Activated CD4-positive, CD25-positive, alpha-beta regulatory T cell treated with anti-CD3 and anti-CD28 coated beads, Interleukin-2, amount 50 U/mL, for 72 hours (primary cell): ENCODE data around the gene HMCN2.
"Not testable (repeated sequence)": the region's sequence is repeated elsewhere in the genome, so short reads cannot be mapped to it uniquely, and the experiment has no call there.

Experiments used
- DNase-seq: peaks from one replicate; pipeline ENCODE4 v3.0.0; 2021

The HMCN2 gene

DNA sequence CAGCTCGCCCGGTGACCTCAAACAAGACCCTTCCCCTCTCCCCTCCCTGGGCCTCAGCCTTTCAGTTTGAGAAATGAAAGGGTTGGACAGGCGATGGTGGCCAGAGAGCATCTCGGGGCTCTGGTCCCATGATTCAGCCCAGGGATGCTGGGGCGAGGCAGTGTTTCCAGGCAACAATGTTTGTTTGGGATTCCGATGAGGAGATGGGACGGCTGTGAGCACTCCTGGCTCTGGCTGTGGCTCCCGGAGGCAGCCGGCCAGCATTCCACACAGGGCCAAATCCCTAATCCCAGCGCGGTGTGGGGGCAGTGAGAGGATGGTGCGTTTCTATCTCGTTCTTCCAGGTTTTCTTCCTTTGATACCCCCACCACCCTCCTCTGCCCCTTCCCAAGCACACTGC lies 66.0 kb downstream of the HMCN2 start:
- DNase-seq, result no peak

GRCh38 chr9:130332384-130332926 lies 66.9 kb downstream of the HMCN2 start:
- no peak for DNase-seq

DNA sequence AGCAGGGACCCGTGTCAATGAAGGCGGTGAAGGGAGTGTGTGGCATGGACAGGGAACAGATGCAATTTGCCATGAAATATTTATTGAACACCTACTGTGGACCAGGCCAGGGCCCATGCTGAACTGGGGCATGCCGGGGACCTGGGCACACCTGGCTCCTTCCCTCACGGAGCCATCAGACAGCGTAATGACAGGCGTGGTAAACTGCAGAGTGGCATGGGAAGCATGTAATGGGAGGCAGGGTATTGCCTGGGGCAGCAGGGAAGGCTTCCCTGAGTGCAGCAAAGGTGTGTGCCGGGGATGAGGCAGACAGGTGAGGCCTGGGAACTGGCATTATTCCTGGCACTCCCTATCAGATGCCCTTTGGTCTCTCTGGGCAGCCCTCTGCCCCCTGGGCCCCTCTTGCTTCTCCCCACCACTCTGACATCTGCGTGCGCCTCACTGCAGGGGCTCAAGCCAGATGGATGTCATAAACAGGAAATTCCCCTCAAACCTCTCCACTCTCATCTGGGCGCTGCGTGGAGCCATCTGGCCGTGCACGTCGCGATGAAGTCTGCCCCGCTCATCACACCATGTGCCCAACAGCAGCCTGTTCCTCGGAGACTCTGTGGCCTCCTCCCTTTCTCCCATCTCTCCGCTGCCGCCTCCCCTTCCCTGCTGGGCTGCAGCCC lies 67.6 kb downstream of the HMCN2 start:
- no peak for DNase-seq

GRCh38 chr9:130333712-130334062 lies 68.1 kb downstream of the HMCN2 start:
- no peak for DNase-seq

GRCh38 chr9:130334915-130335314 lies 69.4 kb downstream of the HMCN2 start:
- DNase-seq, result no peak

DNA sequence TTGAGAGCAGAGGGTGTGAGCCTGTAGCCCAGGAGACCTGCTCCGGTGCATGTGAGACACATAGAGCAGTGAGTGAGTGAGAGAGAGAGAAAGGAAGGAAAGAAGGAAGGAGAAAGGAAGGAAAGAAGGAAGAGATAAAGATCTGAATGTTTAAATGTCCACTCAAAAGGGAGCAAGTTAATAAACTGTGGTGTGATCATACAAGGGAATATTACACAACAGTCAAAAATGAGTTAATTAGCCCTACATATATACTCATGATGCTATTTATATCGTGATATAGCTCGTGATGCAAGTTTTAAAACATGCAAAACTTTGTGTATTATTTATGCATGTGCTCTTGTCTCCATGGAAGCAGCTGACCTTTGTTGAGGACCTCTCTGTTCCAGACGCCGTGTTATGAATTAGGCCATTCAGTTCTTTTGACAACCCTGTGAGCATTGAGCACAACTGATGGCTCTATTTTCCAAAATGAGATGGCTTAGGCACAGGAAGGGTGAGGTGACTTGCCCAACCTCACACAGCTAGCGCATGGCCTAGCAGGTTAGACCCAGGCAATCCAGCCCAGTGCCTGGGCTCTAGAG lies 70.6 kb downstream of the HMCN2 start:
- no peak for DNase-seq

- no peak for DNase-seq
These were observed 71.3 kb downstream of the HMCN2 start for GRCh38 chr9:130336885-130337284.

DNA sequence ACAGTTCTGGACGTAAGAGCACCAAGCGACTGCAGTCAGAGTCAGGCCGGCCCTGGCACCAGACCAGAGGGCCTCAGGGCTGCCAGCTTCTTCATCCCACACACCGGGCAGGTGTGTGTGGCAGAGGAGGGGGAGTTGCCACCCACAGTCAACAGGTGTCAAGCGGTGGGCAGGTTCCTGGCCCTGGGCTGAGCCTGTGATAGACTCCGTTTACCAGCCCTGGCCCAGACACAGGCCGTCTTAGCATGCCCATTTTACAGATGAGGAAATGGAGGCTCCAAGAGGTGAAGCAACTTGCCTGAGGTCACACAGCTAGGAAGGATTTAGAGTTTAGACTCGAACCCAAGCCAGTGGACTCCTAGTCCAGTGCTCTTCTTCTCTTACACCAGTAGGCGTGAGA lies 71.8 kb downstream of the HMCN2 start:
- no peak for DNase-seq

- no peak for DNase-seq
These were observed 72.3 kb downstream of the HMCN2 start for GRCh38 chr9:130337784-130338380.

GRCh38 chr9:130338891-130339290 lies 73.3 kb downstream of the HMCN2 start:
- DNase-seq, result not testable (repeated sequence)

DNA sequence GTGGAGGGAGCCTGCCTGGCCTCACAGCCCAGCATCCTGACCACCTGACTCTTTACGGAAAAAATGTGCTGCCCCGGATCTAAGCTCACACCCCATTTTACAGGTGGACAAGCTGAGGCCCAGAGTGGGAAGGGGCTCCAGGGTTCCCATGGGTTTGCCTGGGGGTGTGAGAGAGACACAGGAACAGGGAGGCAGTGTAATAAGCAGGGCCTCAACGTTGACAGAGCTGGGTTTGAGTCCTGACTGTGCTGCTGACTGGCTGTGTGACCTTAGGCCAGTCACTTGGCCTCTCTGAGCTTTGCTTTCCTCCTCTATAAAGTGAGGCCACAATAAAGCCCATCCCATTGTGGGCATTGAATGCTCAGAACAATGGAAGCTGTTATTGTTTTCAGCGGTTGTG lies 73.7 kb downstream of the HMCN2 start:
- no peak for DNase-seq

GRCh38 chr9:130340011-130340410 lies 74.5 kb downstream of the HMCN2 start:
- DNase-seq, result no peak

GRCh38 chr9:130340557-130340956 lies 75.0 kb downstream of the HMCN2 start:
- DNase-seq, result not testable (repeated sequence)

DNA sequence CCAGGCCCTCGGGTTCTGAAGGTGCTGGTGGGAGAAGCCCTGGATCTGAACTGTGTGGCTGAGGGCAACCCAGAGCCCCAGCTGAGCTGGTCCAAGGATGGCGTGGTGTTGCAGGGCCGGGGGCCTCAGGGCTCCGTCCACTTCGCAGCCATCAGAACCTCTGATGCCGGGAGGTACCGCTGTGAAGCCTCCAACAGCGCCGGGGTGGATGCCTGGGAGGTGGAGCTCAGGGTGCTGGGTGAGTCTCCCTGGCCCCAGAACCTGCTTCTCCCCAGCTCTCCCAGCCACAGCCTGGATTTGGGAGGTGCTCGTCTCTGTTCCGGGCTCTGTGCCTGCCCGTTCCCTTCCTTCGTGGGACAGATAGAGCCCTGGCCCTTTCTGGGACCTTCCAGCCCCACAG lies 75.6 kb downstream of the HMCN2 start:
- no peak for DNase-seq

- DNase-seq, result no peak
These were observed 76.5 kb downstream of the HMCN2 start for GRCh38 chr9:130341839-130342713.

DNA sequence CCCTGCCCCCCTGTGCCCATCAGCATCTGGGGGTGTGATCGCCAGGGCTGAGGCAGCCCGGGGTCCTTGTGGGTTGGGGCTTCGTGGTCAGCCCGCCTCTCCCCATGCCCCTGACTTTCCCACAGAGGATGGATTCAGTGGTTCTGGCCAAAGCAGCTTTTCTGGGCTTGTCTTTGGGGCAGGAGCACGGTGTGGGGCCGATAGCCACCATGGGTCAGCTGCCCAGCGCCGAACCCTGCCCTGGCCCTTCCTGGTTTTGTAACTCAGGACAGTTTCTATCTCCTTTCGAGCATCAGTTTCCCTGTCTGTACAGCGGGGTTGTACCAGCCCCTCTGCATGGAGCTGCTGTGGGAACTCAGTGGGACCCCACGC lies 77.1 kb downstream of the HMCN2 start:
- DNase-seq, result no peak

DNA sequence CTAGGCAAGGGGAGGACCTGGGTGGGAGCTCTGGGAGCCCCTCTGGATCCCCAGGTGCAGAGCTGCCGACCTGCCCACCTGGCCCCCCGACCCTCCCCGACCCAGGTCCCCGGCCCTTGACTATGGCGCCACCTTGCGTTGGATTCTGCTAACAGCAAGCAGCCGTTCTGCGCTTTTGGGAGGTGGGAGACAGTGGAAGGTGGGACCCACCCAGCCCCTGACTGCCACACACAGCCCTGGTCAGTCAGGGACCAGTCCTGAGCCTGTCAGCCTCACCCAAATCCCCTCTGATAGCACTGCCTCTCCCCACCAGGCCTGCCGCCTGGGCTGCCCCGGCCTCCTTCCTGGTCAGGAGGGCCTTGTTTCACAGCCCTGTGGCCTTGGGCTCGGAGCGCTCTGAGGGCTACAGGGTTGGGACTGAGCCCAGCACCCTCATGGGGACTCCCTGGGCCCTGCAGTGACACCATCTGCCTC lies 77.9 kb downstream of the HMCN2 start:
- peak; percentile 54 for DNase-seq

GRCh38 chr9:130344366-130344765 lies 78.8 kb downstream of the HMCN2 start:
- no peak for DNase-seq

GRCh38 chr9:130345009-130345896 lies 79.7 kb downstream of the HMCN2 start:
- no peak for DNase-seq

- DNase-seq, result no peak
These were observed 80.4 kb downstream of the HMCN2 start for GRCh38 chr9:130345897-130346385.

DNA sequence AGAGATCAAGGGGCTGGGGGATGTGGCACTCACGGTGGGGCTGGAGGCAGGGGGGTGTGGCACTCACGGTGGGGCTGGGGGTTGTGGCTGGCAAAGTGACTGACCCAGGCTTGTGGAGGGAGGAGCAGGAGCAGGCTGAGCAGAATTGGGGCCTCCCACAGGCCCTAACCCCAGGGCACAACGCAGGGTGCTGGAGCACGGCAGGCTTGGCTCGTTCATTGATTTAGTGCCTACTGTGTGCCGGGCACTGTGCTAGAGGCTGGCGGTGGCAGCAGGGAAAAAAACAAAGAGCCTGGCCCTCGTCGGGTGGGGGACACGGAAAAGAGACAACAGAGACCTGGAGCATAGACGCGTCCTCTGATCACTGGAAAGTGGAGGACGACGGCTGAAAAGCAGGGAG lies 80.9 kb downstream of the HMCN2 start:
- DNase-seq, result no peak

DNA sequence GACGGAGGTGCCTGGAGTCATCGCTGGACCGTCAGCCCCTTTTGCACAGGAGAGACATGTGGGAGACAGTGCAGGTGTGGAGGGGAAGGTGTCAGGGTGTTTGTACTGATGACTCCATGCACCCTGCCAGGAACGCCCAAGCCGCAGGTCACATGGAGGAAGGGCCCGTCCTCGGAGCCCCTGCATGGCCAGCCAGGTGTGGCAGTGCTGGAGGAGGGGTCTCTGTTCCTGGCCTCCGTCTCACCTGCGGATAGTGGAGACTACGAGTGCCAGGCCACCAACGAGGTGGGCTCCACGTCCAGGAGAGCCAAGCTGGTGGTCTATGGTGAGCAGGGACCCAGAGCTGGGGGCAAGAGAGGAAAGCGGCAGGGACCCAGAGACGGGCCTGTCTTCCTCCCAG lies 81.5 kb downstream of the HMCN2 start:
- no peak for DNase-seq
